Endothelial cell of umbilical vein (primary cell): ENCODE data around the gene TARBP1. TPM values are rescaled to one million over a fixed set of nuclear protein-coding genes. Genes with fewer than 3 reads are reported as not detected.

ENCODE experiments used
- BruUV-seq: library from RNA; stranded (reverse); fragments of 400-500 nt; replicated peaks from 2 replicates; lab custom pipeline; 2021; lab: Mats Ljungman, UMichigan
- CTCF ChIA-PET: fragments of 300-600, 350-600 bp; sonication (Branson Sonifier 250); formaldehyde crosslinking; loops from one replicate; lab custom pipeline; 2021; ENCODE audit warnings: antibody characterized with exemption, inconsistent platforms; lab: Charles Lee
- POLR2A ChIA-PET: fragments of 300-600, 350-600 bp; sonication (Branson Sonifier 250); formaldehyde crosslinking; loops from one replicate; lab custom pipeline; 2021; ENCODE audit warnings: antibody characterized with exemption, inconsistent platforms; lab: Charles Lee
- DNase-seq: peaks from one replicate; pipeline ENCODE4 v3.0.0-alpha.2; 2011; ENCODE audit warnings: low read depth, low spot score
- FAIRE-seq: peaks from 2 replicates; lab custom pipeline; 2011; peaks lifted over from hg19 to GRCh38; lab: Jason Lieb, UNC
- H2AFZ ChIP-seq: 2 replicates; pipeline ENCODE4 v1.6.0; 2012; ENCODE audit warnings: low read depth, low read length, control low read depth, inconsistent platforms
- H3K27ac ChIP-seq: 2 replicates; pipeline ENCODE4 v1.5.1; 2011; ENCODE audit warnings: low read depth, mild to moderate bottlenecking, control low read depth, low read length, moderate library complexity; ENCODE audit not compliant: insufficient read depth
- H3K27me3 ChIP-seq, 2 experiments: 2 replicates each; pipeline versions ENCODE4 v1.6.0 to v1.6.1; 2011; ENCODE audit warnings: low read length in 2 of 2, mixed read lengths in 1 of 2; ENCODE audit not compliant: control insufficient read depth in 2 of 2, insufficient read depth in 2 of 2
- H3K36me3 ChIP-seq, 2 experiments: 2 replicates in 1 of 2; 3 replicates in 1 of 2; pipeline ENCODE4 v1.5.1; 2011; ENCODE audit warnings: low read length in 2 of 2, mild to moderate bottlenecking in 1 of 2, moderate library complexity in 1 of 2; ENCODE audit not compliant: control insufficient read depth in 2 of 2, insufficient read depth in 2 of 2; ENCODE audit errors: extremely low read depth in 1 of 2
- H3K4me1 ChIP-seq: 3 replicates; pipeline ENCODE4 v1.5.1; 2011; ENCODE audit warnings: mild to moderate bottlenecking, low read length; ENCODE audit not compliant: control insufficient read depth, insufficient read depth; ENCODE audit errors: extremely low read depth
- H3K4me2 ChIP-seq: 2 replicates; pipeline ENCODE4 v1.6.1; 2011; ENCODE audit warnings: low read length, control low read depth, mixed read lengths; ENCODE audit not compliant: insufficient read depth
- H3K4me3 ChIP-seq, 3 experiments: fragments of 200-600 bp in 1 of 3; sonication (generic), shearing (Covaris generic) in 1 of 3; replicated peaks in 1 of 3; 2 replicates each; pipeline ENCODE4 v1.5.1; 2011 to 2016; ENCODE audit warnings: control low read depth in 3 of 3, low read length in 3 of 3, mild to moderate bottlenecking in 2 of 3, inconsistent platforms in 1 of 3, low read depth in 1 of 3, moderate library complexity in 1 of 3; ENCODE audit not compliant: insufficient read depth in 1 of 3
- H3K79me2 ChIP-seq: 2 replicates; pipeline ENCODE4 v1.6.0; 2012; ENCODE audit warnings: low read length, inconsistent platforms; ENCODE audit not compliant: control insufficient read depth, insufficient read depth
- H3K9ac ChIP-seq: replicated peaks from 2 replicates; pipeline ENCODE3; 2011; ENCODE audit warnings: low read length, control low read depth; ENCODE audit not compliant: insufficient read depth; ENCODE audit errors: extremely low read depth
- H3K9me1 ChIP-seq: replicated peaks from 3 replicates; pipeline ENCODE4 v1.6.0; 2011; ENCODE audit warnings: mild to moderate bottlenecking, low read length; ENCODE audit not compliant: control insufficient read depth, insufficient read depth; ENCODE audit errors: extremely low read depth
- H3K9me3 ChIP-seq: replicated peaks from 2 replicates; pipeline ENCODE4 v1.5.1; 2012; ENCODE audit warnings: low read length, inconsistent platforms; ENCODE audit not compliant: control insufficient read depth, insufficient read depth
- H4K20me1 ChIP-seq: replicated peaks from 2 replicates; pipeline ENCODE3; 2011; ENCODE audit warnings: mild to moderate bottlenecking, low read length; ENCODE audit not compliant: control insufficient read depth, insufficient read depth; ENCODE audit errors: extremely low read depth
- EZH2 ChIP-seq: IDR thresholded peaks from 2 replicates; pipeline ENCODE4 v1.6.1; 2012; ENCODE audit warnings: borderline replicate concordance, low read depth, mild to moderate bottlenecking, moderate library complexity, low read length, inconsistent platforms; ENCODE audit not compliant: severe bottlenecking
- FOS ChIP-seq: IDR thresholded peaks from 2 replicates; pipeline ENCODE4 v1.6.1; 2011; ENCODE audit warnings: mild to moderate bottlenecking, low read length, moderate library complexity, borderline replicate concordance; ENCODE audit not compliant: insufficient read depth
- GATA2 ChIP-seq: IDR thresholded peaks from 2 replicates; pipeline ENCODE4 v1.7.0; 2011; ENCODE audit warnings: low read depth, mild to moderate bottlenecking, moderate library complexity, mixed read lengths, low read length; ENCODE audit not compliant: insufficient read length, insufficient read depth
- JUN ChIP-seq: IDR thresholded peaks from 2 replicates; pipeline ENCODE4 v1.6.1; 2011; ENCODE audit warnings: borderline replicate concordance, low read depth; ENCODE audit not compliant: insufficient read length, insufficient read depth
- MYC ChIP-seq: IDR thresholded peaks from one replicate; pipeline ENCODE4 v1.6.1; 2011; ENCODE audit warnings: mild to moderate bottlenecking, low read depth, low read length
- POLR2A ChIP-seq: IDR thresholded peaks from 2 replicates; pipeline ENCODE4 v1.6.1; 2012; ENCODE audit warnings: low read depth, mild to moderate bottlenecking, control low read depth, low read length
- POLR2AphosphoS5 ChIP-seq: IDR thresholded peaks from 2 replicates; pipeline ENCODE4 v1.6.1; 2012; ENCODE audit warnings: low read depth, mild to moderate bottlenecking, control low read depth, low read length, moderate library complexity; ENCODE audit not compliant: insufficient read depth
- dilution Hi-C: fragments of 300-500 bp; cut with MboI; formaldehyde crosslinking; loops from one replicate; pipeline ENCODE4 v1.15.0; 2019; ENCODE audit warnings: low sequenced_read_pairs; ENCODE audit not compliant: extremely low pct_ligation_motif_present
- intact Hi-C: fragments of 100-400 bp; cut with micrococcal nuclease; formaldehyde crosslinking; loops from one replicate; pipeline ENCODE4 v1.10.0; 2022
- polyA plus RNA-seq, 4 experiments: library from polyadenylated mRNA; depleted of rRNA in 3 of 4; stranded (reverse) in 3 of 4; unstranded in 1 of 4; fragments of >200 nt; gene quantifications; 2 replicates each; pipeline versions ENCODE4 v1.2.1 to v1.2.3, GENCODE V29; 2011 to 2012; ENCODE audit warnings: missing spikeins in 1 of 4
- total RNA-seq: library from RNA; stranded (reverse); gene quantifications from 2 replicates; pipeline ENCODE4 v1.2.3, GENCODE V29; 2021
- TF ChIP-seq, protein P1 (sequence below), 2 donors: IDR thresholded peaks; 1 replicate in 1 of 2; 2 replicates in 1 of 2; pipeline ENCODE4 v1.5.1; 2011; ENCODE audit warnings: low read length in 2 of 2, mild to moderate bottlenecking in 2 of 2, moderate library complexity in 2 of 2, control low read depth in 1 of 2, inconsistent platforms in 1 of 2, low read depth in 1 of 2; ENCODE audit not compliant: insufficient read depth in 1 of 2; ENCODE audit errors: extremely low read depth in 1 of 2
- TF ChIP-seq, protein P2 (sequence below): IDR thresholded peaks from 2 replicates; pipeline ENCODE4 v1.6.1; 2011; ENCODE audit not compliant: insufficient read depth, insufficient read length

The TARBP1 gene
- total and polyA plus RNA-seq, 2 donors (not counting 3 experiments of a cell fraction or from before 2014, with no cell fraction given): 17.3 to 23.4 TPM

DNA sequence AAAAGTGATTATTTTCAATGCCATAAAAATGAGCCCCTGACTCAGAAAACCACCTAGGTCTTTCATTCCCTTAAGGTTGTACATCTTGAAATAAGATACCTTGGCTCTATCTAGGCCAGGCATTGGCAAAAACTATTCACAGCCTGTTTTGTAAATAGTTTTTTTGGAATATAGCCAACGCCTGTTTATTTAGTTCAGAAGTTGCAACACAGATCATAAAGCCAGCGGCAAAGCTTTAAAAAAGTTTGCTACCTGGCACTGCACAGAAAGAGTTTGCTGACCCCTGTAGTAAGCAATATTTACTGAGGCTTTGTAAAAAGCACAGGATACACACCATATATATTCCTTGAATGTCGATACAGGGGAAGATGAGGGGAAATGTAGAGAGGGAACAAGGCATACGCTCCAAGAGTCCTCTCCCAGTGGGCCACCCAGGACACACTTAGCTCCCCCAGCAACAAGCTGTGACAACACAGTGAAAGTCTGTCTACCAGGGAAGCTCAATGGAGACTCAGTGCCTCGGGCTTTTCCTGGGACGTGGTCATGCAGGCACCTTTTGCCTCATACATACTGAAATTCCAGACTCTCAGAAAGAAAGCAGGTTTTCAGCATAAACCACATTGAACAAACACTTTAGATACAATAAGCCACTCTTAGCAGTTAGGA, 20.5 kb downstream of the TARBP1 start:
- H3K27me3 ChIP-seq: no peaks in the 10 kb centered on the region
- no peak overlapping the region for H3K4me3 ChIP-seq
- H3K27ac ChIP-seq: no peak overlapping the region
- DNase-seq (no peak), FAIRE-seq (no peak)
- H4K20me1 ChIP-seq: no peaks in the 10 kb centered on the region
- no peak overlapping the region for H3K9ac ChIP-seq
- no peak overlapping the region for H2AFZ ChIP-seq
- H3K4me1 ChIP-seq: no peaks in the 10 kb centered on the region
- H3K4me2 ChIP-seq: no peak overlapping the region
- no peaks in the 10 kb centered on the region for H3K79me2 ChIP-seq
- dilution Hi-C loops (no loop called here), intact Hi-C loops (no loop called here)
- no peaks in the 10 kb centered on the region for H3K36me3 ChIP-seq
- H3K9me1 ChIP-seq: no peaks in the 10 kb centered on the region
- ChIA-PET CTCF (interaction anchor here (1.9 kb wide), 1 partner anchor 21 kb away, joined by 7 read pairs; no protein-coding TSS in a partner anchor), POLR2A (no interaction called here)
- TF ChIP-seq, protein P1, sequence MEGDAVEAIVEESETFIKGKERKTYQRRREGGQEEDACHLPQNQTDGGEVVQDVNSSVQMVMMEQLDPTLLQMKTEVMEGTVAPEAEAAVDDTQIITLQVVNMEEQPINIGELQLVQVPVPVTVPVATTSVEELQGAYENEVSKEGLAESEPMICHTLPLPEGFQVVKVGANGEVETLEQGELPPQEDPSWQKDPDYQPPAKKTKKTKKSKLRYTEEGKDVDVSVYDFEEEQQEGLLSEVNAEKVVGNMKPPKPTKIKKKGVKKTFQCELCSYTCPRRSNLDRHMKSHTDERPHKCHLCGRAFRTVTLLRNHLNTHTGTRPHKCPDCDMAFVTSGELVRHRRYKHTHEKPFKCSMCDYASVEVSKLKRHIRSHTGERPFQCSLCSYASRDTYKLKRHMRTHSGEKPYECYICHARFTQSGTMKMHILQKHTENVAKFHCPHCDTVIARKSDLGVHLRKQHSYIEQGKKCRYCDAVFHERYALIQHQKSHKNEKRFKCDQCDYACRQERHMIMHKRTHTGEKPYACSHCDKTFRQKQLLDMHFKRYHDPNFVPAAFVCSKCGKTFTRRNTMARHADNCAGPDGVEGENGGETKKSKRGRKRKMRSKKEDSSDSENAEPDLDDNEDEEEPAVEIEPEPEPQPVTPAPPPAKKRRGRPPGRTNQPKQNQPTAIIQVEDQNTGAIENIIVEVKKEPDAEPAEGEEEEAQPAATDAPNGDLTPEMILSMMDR (IDR thresholded peaks at IDR 0.05; ENCODE audit: extremely low read depth in 1 of 2, insufficient read depth in 1 of 2, low read depth in 1 of 2, low read length in 2 of 2): no peak
- TF ChIP-seq, protein P2, sequence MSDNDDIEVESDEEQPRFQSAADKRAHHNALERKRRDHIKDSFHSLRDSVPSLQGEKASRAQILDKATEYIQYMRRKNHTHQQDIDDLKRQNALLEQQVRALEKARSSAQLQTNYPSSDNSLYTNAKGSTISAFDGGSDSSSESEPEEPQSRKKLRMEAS: no peak
- TF ChIP-seq JUN (no peak), GATA2 (no peak), POLR2A (no peak), EZH2 (no peak), FOS (no peak), POLR2AphosphoS5 (no peak), MYC (no peak)
- BruUV-seq: no TSS peak
- H3K9me3 ChIP-seq: no peaks in the 10 kb centered on the region
